Right atrium auricular region (tissue), 2 donors: ENCODE data around the gene SEC62. TPM values are rescaled to one million over a fixed set of nuclear protein-coding genes. Genes with fewer than 3 reads are reported as not detected.
A peak's percentile ranks its signal among the peaks of the same experiment; 100 is the strongest.

Source experiments
- DNase-seq: peaks from one replicate; pipeline ENCODE4 v3.0.0-alpha.2; 2019; ENCODE audit warnings: low spot score
- H3K27ac ChIP-seq, 2 donors: fragments of 200-600 bp; sonication (generic); 1 replicate in 1 of 2; 2 replicates in 1 of 2; pipeline ENCODE4 v1.5.1; 2016 to 2019
- H3K27me3 ChIP-seq, 2 donors: fragments of 200-600 bp; sonication (generic); one replicate each; pipeline versions ENCODE4 v1.5.1 to v1.6.0; 2017 to 2019
- H3K36me3 ChIP-seq: fragments of 200-600 bp; sonication (generic); one replicate; pipeline ENCODE4 v1.5.1; 2016
- H3K4me1 ChIP-seq, 2 donors: fragments of 200-600 bp; sonication (generic); one replicate each; pipeline versions ENCODE4 v1.5.1 to v1.6.0; 2017 to 2019
- H3K4me3 ChIP-seq, 2 donors: fragments of 200-600 bp; sonication (generic); 1 replicate in 1 of 2; 2 replicates in 1 of 2; pipeline ENCODE4 v1.5.1; 2017 to 2019; ENCODE audit warnings: mild to moderate bottlenecking in 1 of 2, moderate library complexity in 1 of 2
- H3K9me3 ChIP-seq, 2 donors: fragments of 200-600 bp; sonication (generic); one replicate each; pipeline ENCODE4 v1.5.1; 2019
- total RNA-seq, 2 donors: library from RNA; depleted of rRNA; stranded (reverse); fragments of >200 nt; gene quantifications; one replicate each; pipeline ENCODE4 v1.1.0, GENCODE V29; 2016
- TF ChIP-seq, protein P1 (sequence below), 2 donors: fragments of 200-600 bp; sonication (generic); IDR thresholded peaks; one replicate each; pipeline ENCODE4 v1.5.1; 2019; ENCODE audit warnings: antibody characterized with exemption in 2 of 2

The SEC62 gene
- total RNA-seq, 2 donors from 2014 or later: 29.5 to 31.2 TPM

DNA sequence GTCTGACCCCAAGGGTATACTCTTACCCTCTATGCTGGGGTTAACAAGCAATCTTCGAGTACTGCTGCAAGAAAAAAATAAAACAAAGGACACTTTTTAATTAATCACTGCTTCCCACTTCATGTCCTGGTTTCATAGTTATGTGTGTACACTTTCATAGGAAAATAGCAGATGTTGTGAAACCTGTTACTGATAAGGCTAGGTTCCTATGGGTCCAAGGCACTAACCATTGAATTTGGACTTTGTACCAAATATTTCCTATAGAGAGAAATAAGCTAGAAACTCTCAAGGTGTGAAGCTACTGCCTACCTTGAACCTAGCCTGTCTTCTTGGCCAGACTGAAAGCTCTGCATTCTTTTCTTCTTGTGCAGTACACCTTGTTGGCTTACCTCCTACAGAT, 56.6 kb downstream of the SEC62 start:
- Histone ChIP-seq H3K27me3 (no peaks in the 10 kb centered on the region), H3K9me3 (no peaks in the 10 kb centered on the region), H3K27ac (no peak overlapping the region), H3K4me1 (no peaks in the 10 kb centered on the region), H3K36me3 (no peaks in the 10 kb centered on the region), H3K4me3 (no peak overlapping the region)
- no peak for DNase-seq
- TF ChIP-seq, protein P1, sequence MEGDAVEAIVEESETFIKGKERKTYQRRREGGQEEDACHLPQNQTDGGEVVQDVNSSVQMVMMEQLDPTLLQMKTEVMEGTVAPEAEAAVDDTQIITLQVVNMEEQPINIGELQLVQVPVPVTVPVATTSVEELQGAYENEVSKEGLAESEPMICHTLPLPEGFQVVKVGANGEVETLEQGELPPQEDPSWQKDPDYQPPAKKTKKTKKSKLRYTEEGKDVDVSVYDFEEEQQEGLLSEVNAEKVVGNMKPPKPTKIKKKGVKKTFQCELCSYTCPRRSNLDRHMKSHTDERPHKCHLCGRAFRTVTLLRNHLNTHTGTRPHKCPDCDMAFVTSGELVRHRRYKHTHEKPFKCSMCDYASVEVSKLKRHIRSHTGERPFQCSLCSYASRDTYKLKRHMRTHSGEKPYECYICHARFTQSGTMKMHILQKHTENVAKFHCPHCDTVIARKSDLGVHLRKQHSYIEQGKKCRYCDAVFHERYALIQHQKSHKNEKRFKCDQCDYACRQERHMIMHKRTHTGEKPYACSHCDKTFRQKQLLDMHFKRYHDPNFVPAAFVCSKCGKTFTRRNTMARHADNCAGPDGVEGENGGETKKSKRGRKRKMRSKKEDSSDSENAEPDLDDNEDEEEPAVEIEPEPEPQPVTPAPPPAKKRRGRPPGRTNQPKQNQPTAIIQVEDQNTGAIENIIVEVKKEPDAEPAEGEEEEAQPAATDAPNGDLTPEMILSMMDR (IDR thresholded peaks at IDR 0.05): no peak

GRCh38 chr3:170024581-170024980, 58.0 kb downstream of the SEC62 start:
- no peak for DNase-seq
- H3K36me3 ChIP-seq: no peaks in the 10 kb centered on the region
- no peaks in the 10 kb centered on the region for H3K27me3 ChIP-seq
- no peak overlapping the region for H3K27ac ChIP-seq
- H3K4me1 ChIP-seq: no peaks in the 10 kb centered on the region
- no peaks in the 10 kb centered on the region for H3K9me3 ChIP-seq
- TF ChIP-seq, protein P1 (IDR thresholded peaks at IDR 0.05): no peak
- H3K4me3 ChIP-seq: no peak overlapping the region

DNA sequence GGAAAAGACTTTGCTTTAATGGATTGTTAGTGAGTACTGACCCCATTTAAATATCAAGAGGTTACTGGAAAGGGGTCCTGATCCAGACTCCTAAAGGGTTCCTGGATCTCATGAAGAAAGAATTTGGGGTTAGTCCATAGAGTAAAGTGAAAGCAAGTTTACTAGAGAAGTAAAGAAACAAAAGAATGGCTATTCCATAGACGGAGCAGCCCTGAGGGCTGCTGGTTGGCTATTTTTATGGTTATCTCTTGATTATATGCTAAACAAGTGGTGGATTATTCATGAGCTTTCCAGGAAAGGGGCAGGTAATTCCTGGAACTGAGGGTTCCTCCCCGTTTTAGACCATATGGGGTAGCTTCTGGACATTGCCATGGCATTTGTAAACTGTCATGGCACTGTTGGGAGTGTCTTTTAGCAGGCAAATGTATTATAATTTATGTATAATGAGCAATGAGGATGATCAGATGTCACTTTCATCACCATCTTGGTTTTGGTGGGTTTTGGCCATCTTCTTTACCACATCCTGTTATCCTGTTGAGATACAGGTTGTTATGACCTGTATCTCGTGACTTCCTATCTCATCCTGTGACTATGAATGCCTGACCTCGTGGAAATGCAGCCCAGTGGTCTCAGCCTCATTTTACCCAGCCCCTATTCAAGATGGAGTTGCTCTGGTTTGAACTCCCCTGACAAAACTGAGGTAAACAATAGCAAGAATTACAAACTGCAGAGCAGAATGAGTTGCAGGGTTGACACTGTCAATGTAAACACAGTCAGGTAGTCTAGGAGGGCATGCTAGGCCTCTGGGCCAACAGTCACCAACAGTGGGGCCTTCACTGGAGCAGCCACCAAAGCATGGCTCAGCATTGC, 60.9 kb downstream of the SEC62 start:
- no peak for DNase-seq
- Histone ChIP-seq H3K27me3 (no peaks in the 10 kb centered on the region), H3K4me1 (no peaks in the 10 kb centered on the region), H3K27ac (no peak overlapping the region), H3K9me3 (no peaks in the 10 kb centered on the region), H3K36me3 (no peaks in the 10 kb centered on the region), H3K4me3 (no peak overlapping the region)
- TF ChIP-seq, protein P1 (IDR thresholded peaks at IDR 0.05): no peak

DNA sequence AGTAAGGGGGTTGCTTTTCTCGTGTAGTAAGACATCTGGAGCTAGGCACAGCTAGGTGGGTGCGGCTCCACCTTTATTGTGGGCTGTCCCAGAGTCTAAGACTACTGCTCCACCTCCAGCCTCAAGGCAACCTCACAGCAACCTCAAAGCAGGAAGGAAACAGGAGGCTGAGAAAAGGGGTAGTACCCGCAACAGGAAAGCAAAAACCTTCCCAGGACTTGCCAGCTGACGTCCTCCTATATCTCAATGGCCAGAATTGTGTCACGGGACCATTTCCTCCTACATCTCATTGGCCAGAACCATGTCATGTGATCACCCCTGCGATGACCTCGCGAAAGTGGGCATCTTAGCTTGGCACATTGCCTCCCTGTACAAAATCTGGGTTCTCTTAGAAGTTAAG, 66.9 kb downstream of the SEC62 start:
- no peak for DNase-seq
- Histone ChIP-seq H3K27me3 (no peaks in the 10 kb centered on the region), H3K4me3 (no peak overlapping the region), H3K4me1 (peaks cover 0 to 13% of the 10 kb centered on the region in 2 donors), H3K27ac (no peak overlapping the region), H3K9me3 (no peaks in the 10 kb centered on the region), H3K36me3 (no peaks in the 10 kb centered on the region)
- TF ChIP-seq, protein P1 (IDR thresholded peaks at IDR 0.05): no peak

- Histone ChIP-seq H3K27me3 (no peaks in the 10 kb centered on the region), H3K4me3 (peak within 1 kb of the TSS; percentile 48 to 65), H3K27ac (no peak within 1 kb of the TSS), H3K9me3 (no peaks in the 10 kb centered on the region), H3K36me3 (no peaks in the 10 kb centered on the region), H3K4me1 (peaks cover 0 to 17% of the 10 kb centered on the region in 2 donors)
- no peak for DNase-seq
- TF ChIP-seq, protein P1 (IDR thresholded peaks at IDR 0.05): peak; percentile 49 to 78
Observed at GRCh38 chr3:170037463-170038433, 71.1 kb downstream of the SEC62 start, which contains the start of gene GPR160. Gene GPR160 (plus strand): TSS chr3:170037995. CDS start chr3:170083973, 45,978 bp downstream.
